ENCODE data around the gene CLEC16A.
"Not testable (repeated sequence)": the region's sequence is repeated elsewhere in the genome, so short reads cannot be mapped to it uniquely, and the experiment has no call there.

The CLEC16A gene

GRCh38 chr16:10926867-10927266 is 17.5 kb upstream of the CLEC16A start:
- Histone ChIP-seq H3K4me3 (ENCODE audit: low read length) (no peak overlapping the region), H3K27ac (ENCODE audit: low read length) (no peak overlapping the region), H3K36me3 (ENCODE audit: insufficient read depth, low read depth, low read length) (peaks cover 18% of the 10 kb centered on the region; the same call in 1 of the 2 replicates), H3K27me3 (ENCODE audit: insufficient read depth, low read length) (no peaks in the 10 kb centered on the region), H3K9me3 (ENCODE audit: insufficient read depth, low read depth, low read length) (no peaks in the 10 kb centered on the region), H3K4me1 (ENCODE audit: insufficient read depth, low read length) (no peaks in the 10 kb centered on the region), H3K9ac (ENCODE audit: low read depth, low read length) (no peak overlapping the region)

GRCh38 chr16:10927497-10928112 is 16.8 kb upstream of the CLEC16A start:
- H3K36me3 ChIP-seq (ENCODE audit: insufficient read depth, low read depth, low read length), result peaks cover 18% of the 10 kb centered on the region; the same call in 1 of the 2 replicates
- no peak overlapping the region for H3K4me3 ChIP-seq (ENCODE audit: low read length)
- no peak overlapping the region for H3K9ac ChIP-seq (ENCODE audit: low read depth, low read length)
- no peak overlapping the region for H3K27ac ChIP-seq (ENCODE audit: low read length)
- H3K4me1 ChIP-seq (ENCODE audit: insufficient read depth, low read length), result no peaks in the 10 kb centered on the region
- H3K9me3 ChIP-seq (ENCODE audit: insufficient read depth, low read depth, low read length), result no peaks in the 10 kb centered on the region
- H3K27me3 ChIP-seq (ENCODE audit: insufficient read depth, low read length), result no peaks in the 10 kb centered on the region

GRCh38 chr16:10929097-10929496 is 15.3 kb upstream of the CLEC16A start:
- not testable (repeated sequence) for H3K27me3 ChIP-seq (ENCODE audit: insufficient read depth, low read length); H3K27ac ChIP-seq (ENCODE audit: low read length); H3K4me3 ChIP-seq (ENCODE audit: low read length); H3K9me3 ChIP-seq (ENCODE audit: insufficient read depth, low read depth, low read length); H3K9ac ChIP-seq (ENCODE audit: low read depth, low read length); H3K4me1 ChIP-seq (ENCODE audit: insufficient read depth, low read length)
- H3K36me3 ChIP-seq (ENCODE audit: insufficient read depth, low read depth, low read length), result peaks cover 21% of the 10 kb centered on the region; the same call in 1 of the 2 replicates

- no peak overlapping the region for H3K27ac ChIP-seq (ENCODE audit: low read length)
These were observed 14.3 kb upstream of the CLEC16A start for GRCh38 chr16:10929853-10930754.

GRCh38 chr16:10930755-10931093 is 13.6 kb upstream of the CLEC16A start:
- peaks cover 21% of the 10 kb centered on the region; the same call in 1 of the 2 replicates for H3K36me3 ChIP-seq (ENCODE audit: insufficient read depth, low read depth, low read length)
- H3K27ac ChIP-seq (ENCODE audit: low read length), result no peak overlapping the region
- no peaks in the 10 kb centered on the region for H3K27me3 ChIP-seq (ENCODE audit: insufficient read depth, low read length)
- no peaks in the 10 kb centered on the region for H3K9me3 ChIP-seq (ENCODE audit: insufficient read depth, low read depth, low read length)
- no peaks in the 10 kb centered on the region for H3K4me1 ChIP-seq (ENCODE audit: insufficient read depth, low read length)
- H3K9ac ChIP-seq (ENCODE audit: low read depth, low read length), result no peak overlapping the region
- no peak overlapping the region for H3K4me3 ChIP-seq (ENCODE audit: low read length)

More at GRCh38 chr16:10929853-10930754, 14.3 kb upstream of the CLEC16A start:
- no peaks in the 10 kb centered on the region for H3K9me3 ChIP-seq (ENCODE audit: insufficient read depth, low read depth, low read length)
- peaks cover 21% of the 10 kb centered on the region; the same call in 1 of the 2 replicates for H3K36me3 ChIP-seq (ENCODE audit: insufficient read depth, low read depth, low read length)
- no peaks in the 10 kb centered on the region for H3K27me3 ChIP-seq (ENCODE audit: insufficient read depth, low read length)
- no peak overlapping the region for H3K9ac ChIP-seq (ENCODE audit: low read depth, low read length)
- no peak overlapping the region for H3K4me3 ChIP-seq (ENCODE audit: low read length)
- no peaks in the 10 kb centered on the region for H3K4me1 ChIP-seq (ENCODE audit: insufficient read depth, low read length)

- Histone ChIP-seq H3K9me3 (ENCODE audit: insufficient read depth, low read depth, low read length) (no peaks in the 10 kb centered on the region), H3K9ac (ENCODE audit: low read depth, low read length) (no peak overlapping the region), H3K4me3 (ENCODE audit: low read length) (no peak overlapping the region), H3K36me3 (ENCODE audit: insufficient read depth, low read depth, low read length) (peaks cover 21% of the 10 kb centered on the region; the same call in 1 of the 2 replicates), H3K27me3 (ENCODE audit: insufficient read depth, low read length) (no peaks in the 10 kb centered on the region), H3K4me1 (ENCODE audit: insufficient read depth, low read length) (no peaks in the 10 kb centered on the region), H3K27ac (ENCODE audit: low read length) (no peak overlapping the region)
These were observed 13.2 kb upstream of the CLEC16A start for GRCh38 chr16:10931134-10931533.

- no peak overlapping the region for H3K27ac ChIP-seq (ENCODE audit: low read length)
- H3K27me3 ChIP-seq (ENCODE audit: insufficient read depth, low read length), result no peaks in the 10 kb centered on the region
- H3K4me1 ChIP-seq (ENCODE audit: insufficient read depth, low read length), result no peaks in the 10 kb centered on the region
- no peaks in the 10 kb centered on the region for H3K9me3 ChIP-seq (ENCODE audit: insufficient read depth, low read depth, low read length)
- no peak overlapping the region for H3K4me3 ChIP-seq (ENCODE audit: low read length)
- no peak overlapping the region for H3K9ac ChIP-seq (ENCODE audit: low read depth, low read length)
- H3K36me3 ChIP-seq (ENCODE audit: insufficient read depth, low read depth, low read length), result peaks cover 18% of the 10 kb centered on the region; the same call in 1 of the 2 replicates
These were observed 12.3 kb upstream of the CLEC16A start for GRCh38 chr16:10931977-10932632.

- H3K9me3 ChIP-seq (ENCODE audit: insufficient read depth, low read depth, low read length), result no peaks in the 10 kb centered on the region
- no peaks in the 10 kb centered on the region for H3K27me3 ChIP-seq (ENCODE audit: insufficient read depth, low read length)
- no peaks in the 10 kb centered on the region for H3K4me1 ChIP-seq (ENCODE audit: insufficient read depth, low read length)
- peaks cover 8% of the 10 kb centered on the region; the same call in 1 of the 2 replicates for H3K36me3 ChIP-seq (ENCODE audit: insufficient read depth, low read depth, low read length)
- no peak overlapping the region for H3K4me3 ChIP-seq (ENCODE audit: low read length)
- no peak overlapping the region for H3K27ac ChIP-seq (ENCODE audit: low read length)
- no peak overlapping the region for H3K9ac ChIP-seq (ENCODE audit: low read depth, low read length)
These were observed 11.2 kb upstream of the CLEC16A start for GRCh38 chr16:10932959-10933710.

GRCh38 chr16:10933865-10934264 is 10.5 kb upstream of the CLEC16A start:
- peaks cover 8% of the 10 kb centered on the region; the same call in 1 of the 2 replicates for H3K36me3 ChIP-seq (ENCODE audit: insufficient read depth, low read depth, low read length)
- H3K27ac ChIP-seq (ENCODE audit: low read length), result no peak overlapping the region
- H3K27me3 ChIP-seq (ENCODE audit: insufficient read depth, low read length), result no peaks in the 10 kb centered on the region
- H3K4me1 ChIP-seq (ENCODE audit: insufficient read depth, low read length), result no peaks in the 10 kb centered on the region
- H3K9ac ChIP-seq (ENCODE audit: low read depth, low read length), result no peak overlapping the region
- H3K4me3 ChIP-seq (ENCODE audit: low read length), result no peak overlapping the region
- H3K9me3 ChIP-seq (ENCODE audit: insufficient read depth, low read depth, low read length), result no peaks in the 10 kb centered on the region

- no peak overlapping the region for H3K27ac ChIP-seq (ENCODE audit: low read length)
- no peak overlapping the region for H3K4me3 ChIP-seq (ENCODE audit: low read length)
- H3K4me1 ChIP-seq (ENCODE audit: insufficient read depth, low read length), result no peaks in the 10 kb centered on the region
These were observed 9.8 kb upstream of the CLEC16A start for GRCh38 chr16:10934325-10935107.

More at GRCh38 chr16:10934325-10935107, 9.8 kb upstream of the CLEC16A start:
- no peaks in the 10 kb centered on the region for H3K9me3 ChIP-seq (ENCODE audit: insufficient read depth, low read depth, low read length)
- no peak overlapping the region for H3K9ac ChIP-seq (ENCODE audit: low read depth, low read length)
- peaks cover 13% of the 10 kb centered on the region; the same call in 1 of the 2 replicates for H3K36me3 ChIP-seq (ENCODE audit: insufficient read depth, low read depth, low read length)
- H3K27me3 ChIP-seq (ENCODE audit: insufficient read depth, low read length), result no peaks in the 10 kb centered on the region
